ENCODE data around the gene ASPSCR1.
A peak's percentile ranks its signal among the peaks of the same experiment; 100 is the strongest.
"Not testable (repeated sequence)": the region's sequence is repeated elsewhere in the genome, so short reads cannot be mapped to it uniquely, and the experiment has no call there.

Gene ASPSCR1

DNA sequence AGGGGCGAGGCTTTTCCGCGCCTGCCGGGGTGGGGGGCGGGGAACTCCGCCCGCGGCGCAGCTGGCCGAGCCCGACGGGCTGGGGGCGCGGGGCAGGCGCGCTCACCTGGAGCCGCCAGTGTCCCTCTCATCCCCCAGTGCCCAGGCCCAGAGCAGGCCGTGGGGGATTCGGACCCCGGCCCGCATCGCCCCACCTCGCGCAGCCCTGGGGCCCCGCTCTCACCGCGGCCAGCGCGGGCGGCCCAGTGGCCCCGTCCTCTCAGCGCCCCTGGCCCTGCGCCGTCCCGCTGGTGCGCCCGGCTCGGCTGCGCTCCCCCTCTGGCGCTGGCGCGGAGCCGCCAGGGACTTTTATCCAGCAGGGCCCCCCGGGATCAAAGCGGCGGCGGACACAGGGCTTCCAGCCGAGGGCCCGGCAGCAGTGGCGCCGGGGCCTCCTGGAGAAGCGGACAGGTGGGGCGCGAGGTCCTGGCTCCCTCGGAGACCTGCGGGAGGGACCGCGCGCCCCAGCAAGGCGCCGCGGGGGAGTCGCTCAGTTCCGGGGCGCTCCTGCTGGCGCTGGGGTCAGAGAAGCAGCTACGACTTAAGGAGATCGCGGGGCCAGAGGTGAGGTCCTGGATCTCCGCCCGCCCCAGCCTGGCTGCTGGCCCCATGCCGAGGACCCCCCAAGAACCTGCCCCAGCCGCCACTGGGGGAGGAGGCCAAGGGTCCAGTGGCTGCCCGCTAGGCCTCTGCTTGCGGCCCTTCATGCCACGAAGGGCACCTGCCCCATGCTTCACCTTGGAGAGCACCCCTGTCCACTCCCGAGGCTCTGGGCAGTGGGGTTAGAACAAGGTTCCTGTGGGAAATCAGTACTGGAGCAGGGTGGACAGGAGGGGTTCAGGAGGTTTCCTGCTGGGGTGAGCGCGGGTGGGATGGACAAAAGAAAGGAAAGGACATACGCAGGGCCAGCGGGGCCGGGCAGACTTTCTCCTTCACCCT is 15.6 kb upstream of the ASPSCR1 start:
- DNase-seq, result no peak

DNA sequence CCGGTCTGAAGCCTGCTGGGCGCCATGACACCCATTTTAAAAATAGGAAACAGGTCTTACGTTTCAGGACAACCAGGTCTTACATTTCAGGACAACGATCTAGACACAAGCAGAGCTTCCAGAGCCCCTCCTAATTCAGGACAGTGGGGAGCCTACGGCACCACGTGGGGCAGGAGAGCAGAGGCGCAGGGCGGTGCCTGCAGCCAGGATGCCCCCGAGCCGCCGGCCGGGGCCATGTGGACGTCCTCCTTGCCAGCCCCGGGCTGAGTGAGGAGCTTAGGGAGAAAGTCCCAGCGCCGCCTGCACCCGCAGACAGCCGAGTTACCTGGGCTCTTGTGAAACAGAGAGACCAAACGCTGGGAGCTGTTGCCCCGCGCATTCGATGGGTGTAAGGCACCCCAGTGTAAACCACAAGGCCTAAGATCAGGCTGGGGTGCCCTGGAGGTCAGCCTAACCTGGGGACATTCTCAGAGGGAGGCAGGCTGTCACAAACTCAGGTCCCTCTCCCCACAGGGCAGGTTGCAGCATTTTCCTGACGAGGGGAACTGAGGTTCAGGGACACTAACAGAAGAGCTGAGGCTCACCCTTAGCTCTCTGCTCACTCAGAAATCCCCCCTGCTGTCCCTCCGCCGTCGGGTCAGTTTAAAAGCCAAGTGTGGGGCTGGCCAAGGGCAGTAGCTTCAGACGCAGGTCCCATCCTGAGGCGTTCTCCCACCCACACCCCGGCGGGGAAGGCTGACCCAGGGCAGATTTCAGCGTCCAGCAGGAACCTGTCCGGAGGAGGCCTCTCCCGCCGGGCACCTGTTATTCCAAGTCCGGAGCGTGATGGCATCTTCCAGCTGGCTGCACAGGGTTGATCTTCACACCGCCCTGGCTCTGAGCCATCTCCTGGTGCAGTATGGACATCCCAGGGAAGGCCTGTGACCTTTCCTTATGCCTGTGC is 14.7 kb upstream of the ASPSCR1 start:
- no peak for DNase-seq

DNA sequence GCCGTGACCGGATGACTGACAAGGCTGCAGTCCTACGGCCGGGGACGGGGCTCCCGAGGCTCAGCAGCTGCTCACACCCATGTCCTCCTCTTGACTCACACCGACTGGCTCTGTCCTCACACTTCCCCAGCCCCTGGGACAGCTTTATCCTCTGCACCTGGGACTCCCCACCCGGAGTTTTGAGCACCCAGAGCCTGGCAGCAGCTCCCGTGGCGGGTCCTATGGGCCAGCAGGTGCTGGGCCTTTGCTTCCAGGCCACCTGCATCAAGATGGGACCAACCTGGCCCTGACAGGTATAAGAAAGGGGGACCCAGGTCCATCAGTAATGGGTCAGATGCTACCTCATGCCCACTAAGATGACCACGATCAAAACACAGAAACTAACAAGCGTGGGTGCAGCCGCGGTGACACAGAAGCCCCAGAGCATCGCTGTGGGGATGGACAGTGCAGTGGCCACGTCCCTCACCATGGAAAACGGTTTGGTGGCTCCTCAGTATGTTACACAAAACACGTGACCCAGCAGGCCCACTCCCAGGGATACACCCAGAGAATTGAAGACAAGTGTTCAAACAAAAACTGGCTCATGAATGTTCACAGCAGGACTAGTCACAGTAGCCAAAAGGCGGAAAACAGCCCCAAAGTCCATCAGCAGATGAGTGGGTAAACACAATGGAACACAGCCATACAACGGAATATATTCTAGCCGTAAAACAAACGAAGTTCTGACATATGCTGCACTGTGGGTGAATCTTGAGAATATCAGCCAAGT is 13.2 kb upstream of the ASPSCR1 start:
- DNase-seq, result no peak

DNA sequence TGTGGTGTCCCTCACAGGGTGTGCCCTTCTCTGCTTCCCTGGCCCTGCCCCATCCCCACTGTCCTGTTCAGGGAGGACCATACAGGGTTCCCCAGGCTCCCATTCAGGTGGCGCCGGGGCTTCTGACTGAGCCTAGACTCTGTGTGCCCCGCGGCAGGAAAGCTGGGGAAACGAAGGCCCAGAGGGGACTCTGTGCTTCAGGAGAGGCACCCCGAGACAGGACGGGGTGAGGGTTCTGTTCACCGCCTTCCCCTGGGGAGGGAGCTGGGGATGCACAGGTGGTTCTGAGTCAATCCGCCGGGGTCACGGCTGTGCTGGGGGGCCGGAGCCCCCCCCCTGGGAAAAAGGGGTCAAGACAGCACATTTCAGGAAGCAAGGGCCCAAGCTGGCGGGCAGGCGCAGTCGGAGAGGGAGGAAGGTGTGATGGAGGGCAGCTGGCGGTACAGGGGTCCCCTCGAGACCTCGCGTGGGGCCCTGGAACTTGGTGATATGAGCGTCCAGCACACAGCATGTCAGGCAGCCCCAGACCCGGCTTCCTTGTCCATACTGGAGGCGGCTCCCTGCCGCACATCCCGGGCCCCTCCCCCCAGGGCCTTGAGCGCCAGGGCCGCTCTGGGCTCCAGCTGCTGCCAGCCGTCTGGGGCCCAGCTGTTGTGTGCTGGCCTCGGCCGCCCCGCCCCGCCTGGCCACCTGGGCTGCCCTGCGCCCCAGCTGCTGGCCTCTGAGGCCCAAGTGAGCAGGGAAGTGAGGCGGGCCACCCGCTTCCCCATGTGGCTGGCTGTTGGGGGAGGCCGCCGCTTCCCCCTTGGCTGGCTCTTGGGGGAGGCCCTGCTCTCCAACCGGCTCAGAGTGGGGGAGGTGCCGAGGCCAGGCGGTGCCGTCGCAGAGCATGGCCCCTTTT is 10.8 kb upstream of the ASPSCR1 start:
- DNase-seq, result no peak

DNA sequence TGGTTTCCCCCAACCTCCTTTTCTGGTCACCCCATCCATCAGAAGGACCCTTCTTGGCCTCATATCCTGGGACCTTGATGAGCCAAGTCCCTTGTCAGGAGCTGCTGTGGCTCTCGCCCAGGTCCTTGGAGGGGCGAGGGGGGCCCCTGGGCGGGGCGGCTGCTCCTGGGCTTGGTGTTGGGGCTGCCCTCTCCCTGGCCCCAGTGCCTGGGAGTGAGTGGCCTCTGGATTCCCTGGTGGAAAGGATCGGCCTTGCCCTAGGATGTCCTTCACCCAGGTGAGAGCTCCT is 10.2 kb upstream of the ASPSCR1 start:
- DNase-seq, result no peak

DNA sequence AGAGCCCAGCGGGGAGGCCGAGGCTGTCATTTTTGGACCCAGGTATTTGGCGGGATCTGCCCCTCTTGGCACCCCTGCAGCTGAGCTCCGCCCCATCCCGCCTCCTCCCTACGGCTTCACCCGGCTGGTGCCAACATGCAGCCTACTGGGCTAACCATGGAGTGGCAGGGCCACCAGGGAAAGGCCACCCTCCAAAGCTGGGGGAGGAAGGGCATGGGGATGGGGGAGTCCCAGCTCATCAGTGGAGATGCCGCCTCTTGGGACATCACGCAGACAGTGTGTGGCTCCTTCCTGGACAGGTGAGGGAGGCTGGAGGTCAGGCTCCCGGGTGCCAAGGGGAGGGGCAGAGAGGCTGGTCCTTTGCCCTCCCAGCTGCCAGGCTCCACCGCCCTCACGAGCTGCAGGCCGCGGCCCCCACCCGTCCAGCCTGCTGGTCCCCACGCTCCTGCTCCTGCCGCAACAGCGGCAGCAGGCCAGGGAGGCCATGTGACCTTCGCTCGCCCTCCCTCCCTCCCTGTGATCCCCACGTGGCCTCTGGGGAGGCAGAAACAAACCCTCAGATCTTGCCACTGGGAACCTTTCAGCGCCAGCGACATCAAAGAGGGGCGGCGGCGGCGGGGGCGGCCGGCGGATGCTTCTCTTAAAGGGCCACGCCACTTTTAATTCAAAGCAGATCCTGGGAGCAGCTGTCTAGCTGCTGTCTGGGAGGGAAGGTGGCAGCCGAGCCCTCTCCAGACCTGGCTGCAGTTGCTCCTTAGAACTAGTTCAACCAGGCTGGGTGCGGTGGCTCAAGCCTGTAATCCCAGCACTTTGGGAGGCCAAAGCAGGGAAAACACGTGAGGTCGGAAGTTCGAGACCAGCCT is 9.7 kb upstream of the ASPSCR1 start:
- DNase-seq, result peak; percentile 84

DNA sequence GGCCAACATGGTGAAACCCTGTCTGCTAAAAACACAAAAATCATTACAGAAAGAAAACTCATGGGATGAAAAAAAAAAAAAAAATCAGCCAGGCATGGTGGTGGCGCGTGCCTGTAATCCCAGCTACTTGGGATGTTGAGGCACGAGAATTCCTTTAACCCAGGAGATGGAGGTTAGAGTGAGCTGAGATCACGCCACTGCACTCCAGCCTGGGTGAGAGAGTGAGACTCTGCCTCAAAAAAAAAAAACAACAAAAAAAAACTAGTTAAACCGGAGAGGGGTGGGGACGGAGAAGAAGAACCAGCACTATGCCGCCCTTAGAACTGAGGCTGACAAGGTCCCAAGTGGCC is 9.1 kb upstream of the ASPSCR1 start:
- no peak for DNase-seq

DNA sequence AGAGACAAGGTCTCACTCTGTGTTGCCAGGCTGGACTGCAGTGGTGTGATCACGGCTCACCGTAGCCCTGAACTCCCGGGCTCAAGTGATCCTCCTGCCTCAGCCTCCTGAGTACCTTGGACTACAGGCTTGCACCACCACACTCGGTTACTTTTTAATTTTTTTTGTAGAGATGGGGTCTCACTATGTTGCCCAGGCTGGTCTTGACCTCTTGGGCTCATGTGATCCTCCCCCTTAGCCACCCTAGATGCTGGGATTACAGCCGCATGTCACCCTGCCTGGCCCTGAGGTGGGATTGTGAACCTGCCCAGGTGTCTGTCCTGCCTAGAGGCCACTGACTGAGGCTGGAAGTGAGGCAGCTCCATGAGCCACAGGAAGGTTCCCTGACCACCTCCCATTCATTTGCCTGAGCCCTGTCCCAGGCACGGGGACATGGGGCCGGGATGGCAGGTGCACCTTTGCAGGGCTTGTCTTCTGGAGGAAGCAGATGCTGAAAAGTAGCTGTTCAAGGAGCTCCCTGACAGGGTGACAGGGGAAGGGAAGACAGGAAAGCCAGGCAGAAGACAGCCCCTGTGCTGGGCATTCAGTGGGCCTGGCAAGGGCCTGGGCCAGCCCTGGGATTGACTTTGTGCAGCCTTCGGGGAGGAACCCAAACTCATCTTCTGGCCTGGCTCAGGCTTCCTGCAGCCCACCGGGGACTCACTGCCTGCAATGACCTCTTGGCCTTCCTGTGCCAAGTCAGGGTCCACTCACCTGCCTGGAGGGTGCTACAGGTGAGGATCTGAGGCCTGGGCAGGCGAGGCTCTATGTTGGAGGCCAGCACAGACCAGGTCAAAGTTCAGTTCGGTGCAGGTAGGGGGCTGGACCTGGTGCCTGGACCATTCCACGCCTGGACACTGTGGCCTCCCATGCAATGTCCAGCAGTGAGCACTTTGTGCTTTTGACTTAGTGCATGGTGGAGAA is 8.3 kb upstream of the ASPSCR1 start:
- DNase-seq, result no peak

DNA sequence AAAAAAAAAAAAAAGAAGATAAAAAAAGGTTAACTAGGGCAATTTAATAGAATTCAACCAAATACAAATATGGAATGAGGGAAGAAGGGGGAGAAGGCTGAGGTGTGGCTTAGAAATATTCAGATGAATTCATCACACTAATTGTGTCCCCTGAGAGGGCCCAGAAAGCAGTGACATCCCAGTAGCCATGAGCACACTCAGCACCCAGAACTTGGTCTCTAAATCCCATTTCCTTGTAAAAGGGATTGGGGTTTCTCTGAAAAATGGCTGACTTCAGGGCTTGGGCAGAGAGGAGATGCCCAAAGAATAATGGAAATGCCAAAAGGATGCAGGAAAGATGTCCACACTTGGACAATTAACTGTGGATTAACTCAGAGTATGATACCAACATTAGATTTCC is 4.0 kb upstream of the ASPSCR1 start:
- DNase-seq, result no peak

DNA sequence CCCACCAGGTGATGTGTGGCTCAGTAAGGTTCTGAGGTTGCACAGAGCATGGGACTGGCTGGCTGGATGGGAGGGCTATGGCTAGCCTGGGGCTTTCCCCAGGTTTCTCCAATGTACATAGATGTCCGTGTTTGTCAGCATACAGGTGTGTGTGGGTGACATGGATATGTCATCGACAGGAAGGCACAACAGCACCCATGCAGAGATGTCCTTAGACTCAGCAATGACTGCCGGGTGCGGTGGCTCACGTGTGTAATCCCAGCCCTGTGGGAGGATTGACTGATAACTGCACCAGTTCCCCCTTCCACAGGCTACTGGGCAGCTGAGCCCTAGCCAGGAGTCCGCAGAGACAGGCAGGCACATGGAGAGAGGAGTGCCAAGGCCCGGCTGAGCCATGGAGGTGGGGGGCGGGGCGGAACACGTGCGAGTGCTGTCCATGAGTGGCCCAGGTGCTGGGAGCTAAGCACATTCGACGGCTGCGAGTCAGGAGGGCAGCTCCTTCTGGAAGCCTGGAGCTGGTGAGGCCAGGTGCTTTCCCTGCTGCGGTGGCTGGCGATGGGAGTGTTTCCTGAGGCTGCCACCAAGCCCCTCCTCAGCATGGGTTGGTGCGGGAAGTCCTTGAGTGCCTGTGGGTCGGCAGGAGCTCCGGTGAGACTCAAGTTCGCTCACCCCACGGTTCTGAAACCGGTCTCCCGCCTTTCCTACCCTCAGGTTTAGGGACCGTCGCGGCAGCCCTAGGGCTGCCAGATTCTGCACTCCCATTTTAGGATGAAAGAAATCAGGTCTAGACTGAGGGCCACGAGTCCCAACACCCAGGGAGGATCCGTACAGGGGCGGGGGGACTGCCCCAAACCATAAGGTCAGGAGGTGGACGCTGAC is 858 bp upstream of the ASPSCR1 start:
- DNase-seq, result no peak

DNA sequence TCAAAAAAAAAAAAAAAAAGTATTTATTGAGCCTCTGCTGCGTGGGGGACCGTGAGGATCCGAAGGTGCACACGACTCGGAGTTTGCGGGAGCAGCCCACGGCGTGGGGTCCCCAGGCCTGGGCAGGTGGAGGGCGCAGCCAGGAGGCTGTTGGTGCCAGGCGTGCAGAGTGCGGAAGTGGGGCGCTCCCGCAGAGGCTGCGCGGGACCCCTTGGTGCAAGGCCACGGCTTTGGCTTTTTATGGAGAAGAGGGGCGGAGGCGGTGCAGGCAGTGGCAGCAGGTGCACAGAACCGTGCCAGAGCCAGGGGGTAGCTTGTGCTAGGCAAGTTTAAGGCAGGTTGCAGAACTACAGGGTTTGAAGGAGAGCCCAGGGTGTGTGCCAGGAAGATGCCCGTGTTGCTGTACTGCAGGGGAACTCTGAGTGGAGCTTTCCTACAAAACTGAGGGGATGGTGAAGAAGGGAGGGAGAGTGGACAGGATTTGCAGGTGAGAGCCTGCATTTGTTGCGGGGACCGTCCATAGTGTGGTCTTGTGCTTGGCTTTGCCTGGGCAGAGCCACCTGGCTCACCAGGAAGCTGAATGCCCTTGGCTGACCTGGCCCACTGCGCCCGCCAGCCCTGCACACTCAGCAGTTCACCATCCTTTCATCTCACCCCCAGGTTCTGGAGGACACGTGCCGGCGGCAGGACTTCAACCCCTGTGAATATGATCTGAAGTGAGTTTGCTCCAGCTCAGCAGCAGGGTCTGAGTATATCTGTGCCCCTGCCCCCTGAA is 1.3 kb downstream of the ASPSCR1 start:
- DNase-seq, result no peak

DNA sequence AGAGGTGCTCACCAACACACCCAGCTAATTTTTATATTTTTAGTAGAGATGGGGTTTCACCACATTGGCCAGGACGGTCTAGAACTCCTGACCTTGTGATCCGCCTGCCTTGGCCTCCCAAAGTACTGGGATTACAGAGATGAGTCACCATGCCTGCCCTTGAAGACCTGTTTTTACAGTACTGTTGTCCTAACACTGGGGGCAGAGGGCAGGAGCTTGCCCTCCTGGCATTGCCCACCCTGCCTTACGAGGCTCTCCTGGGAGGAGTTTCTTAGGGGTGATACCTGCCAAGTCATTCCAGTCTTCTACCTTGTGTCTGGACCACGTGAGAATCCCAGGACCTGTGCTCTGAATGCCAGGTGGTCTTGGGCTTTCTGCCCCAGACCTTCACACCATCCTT is 2.7 kb downstream of the ASPSCR1 start:
- DNase-seq, result no peak

DNA sequence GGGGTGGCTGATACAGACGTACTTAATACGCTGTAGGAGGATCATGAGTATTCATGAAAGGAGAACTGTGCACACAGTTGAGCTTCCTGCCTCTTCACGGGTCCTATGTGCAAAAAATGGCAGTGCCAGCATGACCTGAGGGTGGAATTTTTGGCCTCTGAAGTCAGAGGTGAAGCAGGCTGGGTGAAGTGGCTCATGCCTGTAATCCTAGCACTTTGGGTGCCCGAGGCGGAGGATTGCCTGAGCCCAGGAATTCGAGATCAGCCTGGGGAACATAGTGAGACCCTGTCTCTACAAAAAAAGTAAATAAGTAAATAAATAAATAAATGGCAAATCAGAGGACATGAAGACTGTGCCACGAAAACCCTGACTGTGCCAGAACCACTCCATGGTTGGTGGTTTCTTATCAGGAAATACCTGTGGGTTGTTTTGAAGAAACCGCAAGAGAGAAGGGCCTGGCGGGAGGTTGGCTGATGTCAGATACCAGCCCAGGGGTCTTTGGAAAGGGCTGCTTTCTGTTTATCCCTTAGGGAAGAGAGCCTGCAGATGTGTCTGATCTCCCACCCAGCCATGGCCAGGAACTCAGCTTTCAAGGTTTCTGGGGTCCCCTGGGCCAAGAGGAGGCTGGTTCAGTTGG is 3.4 kb downstream of the ASPSCR1 start:
- DNase-seq, result peak; percentile 23

DNA sequence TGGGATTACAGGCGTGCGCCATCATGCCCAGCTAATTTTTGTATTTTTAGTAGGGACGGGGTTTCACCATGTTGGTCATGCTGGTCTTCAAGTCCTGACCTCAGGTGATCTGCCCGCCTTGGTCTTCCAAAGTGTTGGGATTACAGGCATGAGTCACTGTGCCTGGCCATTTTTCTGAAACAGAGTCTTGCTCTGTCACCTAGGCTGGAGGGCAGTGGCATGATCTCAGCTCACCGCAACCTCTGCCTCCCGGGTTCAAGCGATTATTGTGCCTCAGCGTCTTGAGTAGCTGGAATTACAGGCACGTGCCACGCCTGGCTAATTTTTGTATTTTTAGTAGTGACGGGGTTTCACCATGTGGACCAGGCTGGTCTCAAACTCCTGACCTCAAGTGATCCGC is 4.1 kb downstream of the ASPSCR1 start:
- not testable (repeated sequence) for DNase-seq

DNA sequence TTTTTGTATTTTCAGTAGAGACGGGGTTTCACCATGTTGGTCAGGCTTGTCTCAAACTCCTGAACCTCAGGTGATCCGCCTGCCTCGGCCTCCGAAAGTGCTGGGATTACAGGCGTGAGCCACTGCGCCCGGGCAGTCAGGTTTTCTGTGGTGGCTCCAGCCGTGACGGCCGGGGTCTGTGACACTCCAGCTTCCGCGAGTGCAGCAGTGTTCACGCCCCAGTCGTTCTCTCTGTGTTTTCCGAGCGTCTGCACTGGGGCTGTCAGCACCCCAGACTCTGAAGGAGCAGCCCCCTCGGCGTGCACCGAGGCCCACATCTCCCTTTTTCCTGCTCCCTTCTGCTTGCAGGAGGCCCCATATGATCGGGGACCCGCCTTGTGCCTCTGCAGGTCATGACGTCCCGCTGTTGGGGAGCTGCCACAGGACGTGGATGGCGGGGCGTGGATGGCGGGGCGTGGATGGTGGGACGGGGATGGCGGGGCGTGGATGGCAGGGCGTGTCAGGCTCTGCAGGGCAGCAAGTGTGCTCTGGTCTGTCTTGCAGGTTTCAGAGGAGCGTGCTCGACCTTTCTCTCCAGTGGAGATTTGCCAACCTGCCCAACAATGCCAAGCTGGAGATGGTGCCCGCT is 5.7 kb downstream of the ASPSCR1 start:
- DNase-seq, result no peak

DNA sequence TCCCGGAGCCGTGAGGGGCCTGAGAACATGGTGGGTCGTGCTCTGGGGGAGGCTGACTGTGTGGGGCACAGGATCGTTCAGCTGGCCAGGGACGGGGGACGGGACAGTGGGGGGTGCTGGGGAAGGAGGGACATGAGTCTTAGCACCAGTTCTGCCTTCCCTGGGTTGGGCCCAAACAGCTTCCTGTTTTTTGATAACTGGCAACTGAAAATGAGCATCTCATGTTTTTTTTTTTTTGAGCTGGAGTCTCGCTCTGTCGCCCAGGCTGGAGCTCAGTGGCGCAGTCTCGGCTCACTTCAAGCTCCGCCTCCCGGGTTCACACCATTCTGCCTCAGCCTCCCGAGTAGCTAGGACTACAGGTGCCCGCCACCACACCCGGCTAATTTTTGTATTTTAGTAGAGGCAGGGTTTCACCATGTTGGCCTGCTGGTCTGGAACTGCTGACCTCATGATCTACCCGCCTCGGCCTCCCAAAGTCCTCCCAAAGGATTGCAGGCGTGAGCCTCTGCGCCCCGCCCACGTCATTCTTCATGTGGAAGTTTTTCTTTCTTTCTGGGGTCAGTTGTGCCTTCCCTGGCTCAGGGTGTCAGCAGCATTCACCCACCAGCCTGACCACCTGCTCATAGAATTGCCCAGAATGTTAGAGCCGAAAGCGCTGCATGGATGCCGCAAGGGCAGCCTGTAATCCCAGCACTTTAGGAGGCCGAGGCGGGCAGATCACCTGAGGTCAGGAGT is 6.4 kb downstream of the ASPSCR1 start:
- DNase-seq, result no peak
